ENCODE results near the gene MN1.

DNA sequence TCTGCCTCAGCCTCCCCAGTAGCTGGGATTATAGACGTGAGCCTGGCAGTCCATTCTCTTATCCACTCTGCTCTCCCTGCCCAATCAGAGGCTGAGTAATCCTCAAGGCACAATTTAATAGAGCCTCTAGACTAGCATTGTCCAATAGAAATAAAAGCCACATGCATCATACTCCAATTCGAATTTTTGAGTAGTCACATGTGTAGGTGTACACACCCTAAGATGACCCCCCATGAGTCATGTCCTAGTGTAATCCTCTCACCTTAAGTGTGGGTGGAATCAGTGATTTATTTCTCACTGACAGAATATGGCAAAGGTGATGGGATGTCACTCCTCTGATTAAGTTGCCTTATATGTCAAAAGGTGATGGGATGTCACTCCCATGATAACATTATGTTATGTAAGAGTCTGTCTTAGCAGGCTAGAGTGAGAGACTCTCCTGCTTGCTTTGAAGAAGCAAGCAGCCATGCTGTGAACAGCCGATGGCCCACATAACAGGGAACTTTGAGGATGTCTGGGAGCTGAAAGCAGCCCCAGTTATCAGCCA, 61.3 kb downstream of the MN1 start:
- TF ChIP-seq, protein P1, sequence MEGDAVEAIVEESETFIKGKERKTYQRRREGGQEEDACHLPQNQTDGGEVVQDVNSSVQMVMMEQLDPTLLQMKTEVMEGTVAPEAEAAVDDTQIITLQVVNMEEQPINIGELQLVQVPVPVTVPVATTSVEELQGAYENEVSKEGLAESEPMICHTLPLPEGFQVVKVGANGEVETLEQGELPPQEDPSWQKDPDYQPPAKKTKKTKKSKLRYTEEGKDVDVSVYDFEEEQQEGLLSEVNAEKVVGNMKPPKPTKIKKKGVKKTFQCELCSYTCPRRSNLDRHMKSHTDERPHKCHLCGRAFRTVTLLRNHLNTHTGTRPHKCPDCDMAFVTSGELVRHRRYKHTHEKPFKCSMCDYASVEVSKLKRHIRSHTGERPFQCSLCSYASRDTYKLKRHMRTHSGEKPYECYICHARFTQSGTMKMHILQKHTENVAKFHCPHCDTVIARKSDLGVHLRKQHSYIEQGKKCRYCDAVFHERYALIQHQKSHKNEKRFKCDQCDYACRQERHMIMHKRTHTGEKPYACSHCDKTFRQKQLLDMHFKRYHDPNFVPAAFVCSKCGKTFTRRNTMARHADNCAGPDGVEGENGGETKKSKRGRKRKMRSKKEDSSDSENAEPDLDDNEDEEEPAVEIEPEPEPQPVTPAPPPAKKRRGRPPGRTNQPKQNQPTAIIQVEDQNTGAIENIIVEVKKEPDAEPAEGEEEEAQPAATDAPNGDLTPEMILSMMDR (IDR thresholded peaks at IDR 0.05; ENCODE audit: insufficient read depth, low read length) = no peak
- TF ChIP-seq SPI1 (IDR thresholded peaks at IDR 0.05; ENCODE audit: borderline replicate concordance, low read depth) = no peak
- no peak for TF ChIP-seq POLR2AphosphoS5 (IDR thresholded peaks at IDR 0.05; ENCODE audit: low read depth)
- TF ChIP-seq GABPA (IDR thresholded peaks at IDR 0.05; ENCODE audit: low read depth) = no peak
- TF ChIP-seq, protein P2, sequence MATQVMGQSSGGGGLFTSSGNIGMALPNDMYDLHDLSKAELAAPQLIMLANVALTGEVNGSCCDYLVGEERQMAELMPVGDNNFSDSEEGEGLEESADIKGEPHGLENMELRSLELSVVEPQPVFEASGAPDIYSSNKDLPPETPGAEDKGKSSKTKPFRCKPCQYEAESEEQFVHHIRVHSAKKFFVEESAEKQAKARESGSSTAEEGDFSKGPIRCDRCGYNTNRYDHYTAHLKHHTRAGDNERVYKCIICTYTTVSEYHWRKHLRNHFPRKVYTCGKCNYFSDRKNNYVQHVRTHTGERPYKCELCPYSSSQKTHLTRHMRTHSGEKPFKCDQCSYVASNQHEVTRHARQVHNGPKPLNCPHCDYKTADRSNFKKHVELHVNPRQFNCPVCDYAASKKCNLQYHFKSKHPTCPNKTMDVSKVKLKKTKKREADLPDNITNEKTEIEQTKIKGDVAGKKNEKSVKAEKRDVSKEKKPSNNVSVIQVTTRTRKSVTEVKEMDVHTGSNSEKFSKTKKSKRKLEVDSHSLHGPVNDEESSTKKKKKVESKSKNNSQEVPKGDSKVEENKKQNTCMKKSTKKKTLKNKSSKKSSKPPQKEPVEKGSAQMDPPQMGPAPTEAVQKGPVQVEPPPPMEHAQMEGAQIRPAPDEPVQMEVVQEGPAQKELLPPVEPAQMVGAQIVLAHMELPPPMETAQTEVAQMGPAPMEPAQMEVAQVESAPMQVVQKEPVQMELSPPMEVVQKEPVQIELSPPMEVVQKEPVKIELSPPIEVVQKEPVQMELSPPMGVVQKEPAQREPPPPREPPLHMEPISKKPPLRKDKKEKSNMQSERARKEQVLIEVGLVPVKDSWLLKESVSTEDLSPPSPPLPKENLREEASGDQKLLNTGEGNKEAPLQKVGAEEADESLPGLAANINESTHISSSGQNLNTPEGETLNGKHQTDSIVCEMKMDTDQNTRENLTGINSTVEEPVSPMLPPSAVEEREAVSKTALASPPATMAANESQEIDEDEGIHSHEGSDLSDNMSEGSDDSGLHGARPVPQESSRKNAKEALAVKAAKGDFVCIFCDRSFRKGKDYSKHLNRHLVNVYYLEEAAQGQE (IDR thresholded peaks at IDR 0.05; ENCODE audit: insufficient replicate concordance, low read depth) = no peak
